Fibroblast of lung (primary cell): ENCODE measurements around the gene ZNF598. TPM values are rescaled to one million over a fixed set of nuclear protein-coding genes. Genes with fewer than 3 reads are reported as not detected.

Experiments used
- DNase-seq, 2 donors: peaks; one replicate each; pipeline versions ENCODE4 v3.0.0 to v3.0.0-alpha.2; 2010; ENCODE audit warnings: low read depth in 2 of 2
- H2AFZ ChIP-seq: 2 replicates; pipeline ENCODE4 v1.5.1; 2012; ENCODE audit warnings: low read length, control low read depth, inconsistent platforms
- H3K27ac ChIP-seq: 2 replicates; pipeline ENCODE4 v1.5.1; 2011; ENCODE audit warnings: low read length, control low read depth; ENCODE audit not compliant: insufficient read depth
- H3K27me3 ChIP-seq: 2 replicates; pipeline ENCODE4 v1.5.1; 2011; ENCODE audit warnings: mild to moderate bottlenecking, low read length; ENCODE audit not compliant: control insufficient read depth, insufficient read depth
- H3K36me3 ChIP-seq: 2 replicates; pipeline ENCODE4 v1.5.1; 2011; ENCODE audit warnings: low read length; ENCODE audit not compliant: control insufficient read depth, insufficient read depth
- H3K4me1 ChIP-seq: 2 replicates; pipeline ENCODE4 v1.5.1; 2011; ENCODE audit warnings: low read length; ENCODE audit not compliant: control insufficient read depth, insufficient read depth; ENCODE audit errors: extremely low read depth
- H3K4me2 ChIP-seq: 2 replicates; pipeline ENCODE4 v1.5.1; 2011; ENCODE audit warnings: low read length, control low read depth; ENCODE audit not compliant: insufficient read depth; ENCODE audit errors: extremely low read depth
- H3K4me3 ChIP-seq, 4 experiments: fragments of 200-600 bp in 1 of 4; sonication (generic) in 1 of 4; replicated peaks in 1 of 4; 2 replicates each; pipeline ENCODE4 v1.5.1; 2011 to 2016; ENCODE audit warnings: low read length in 4 of 4, low read depth in 3 of 4, mild to moderate bottlenecking in 3 of 4, control low read depth in 2 of 4, inconsistent platforms in 1 of 4, mixed read lengths in 1 of 4; ENCODE audit not compliant: insufficient read depth in 1 of 4; ENCODE audit errors: control extremely low read depth in 1 of 4
- H3K79me2 ChIP-seq: 2 replicates; pipeline ENCODE4 v1.5.1; 2012; ENCODE audit warnings: mild to moderate bottlenecking, low read length, inconsistent platforms; ENCODE audit not compliant: control insufficient read depth, insufficient read depth
- H3K9ac ChIP-seq: 2 replicates; pipeline ENCODE4 v1.5.1; 2011; ENCODE audit warnings: mild to moderate bottlenecking, low read length, control low read depth; ENCODE audit not compliant: insufficient read depth
- H3K9me3 ChIP-seq: 2 replicates; pipeline ENCODE4 v1.5.1; 2012; ENCODE audit warnings: low read depth, low read length; ENCODE audit not compliant: control insufficient read depth, insufficient read depth
- H4K20me1 ChIP-seq: 2 replicates; pipeline ENCODE4 v1.5.1; 2011; ENCODE audit warnings: low read length; ENCODE audit not compliant: control insufficient read depth, insufficient read depth; ENCODE audit errors: extremely low read depth
- CTCF ChIP-seq, 2 donors: IDR thresholded peaks in 1 of 2; conservative IDR thresholded peaks in 1 of 2; 1 replicate in 1 of 2; 2 replicates in 1 of 2; pipeline ENCODE4 v1.5.1; 2011 to 2012; ENCODE audit warnings: low read length in 2 of 2, control low read depth in 1 of 2, inconsistent platforms in 1 of 2, low read depth in 1 of 2, mild to moderate bottlenecking in 1 of 2
- EZH2 ChIP-seq: IDR thresholded peaks from 2 replicates; pipeline ENCODE4 v1.5.1; 2012; ENCODE audit warnings: low read length, control low read depth, mild to moderate bottlenecking; ENCODE audit errors: missing control alignments
- polyA plus RNA-seq, 2 donors: library from polyadenylated mRNA; depleted of rRNA in 1 of 2; stranded (reverse) in 1 of 2; unstranded in 1 of 2; fragments of >200 nt; gene quantifications; 2 replicates each; pipeline ENCODE4 v1.2.1, GENCODE V29; 2011 to 2012; ENCODE audit warnings: missing spikeins in 1 of 2
- total RNA-seq: library from RNA; depleted of rRNA; stranded (reverse); fragments of >200 nt; gene quantifications from 2 replicates; pipeline ENCODE4 v1.2.1, GENCODE V29; 2014

The ZNF598 gene
- total and polyA plus RNA-seq, 2 donors (not counting 1 experiment from before 2014, with no cell fraction given), result 11.6 to 18.8 TPM

DNA sequence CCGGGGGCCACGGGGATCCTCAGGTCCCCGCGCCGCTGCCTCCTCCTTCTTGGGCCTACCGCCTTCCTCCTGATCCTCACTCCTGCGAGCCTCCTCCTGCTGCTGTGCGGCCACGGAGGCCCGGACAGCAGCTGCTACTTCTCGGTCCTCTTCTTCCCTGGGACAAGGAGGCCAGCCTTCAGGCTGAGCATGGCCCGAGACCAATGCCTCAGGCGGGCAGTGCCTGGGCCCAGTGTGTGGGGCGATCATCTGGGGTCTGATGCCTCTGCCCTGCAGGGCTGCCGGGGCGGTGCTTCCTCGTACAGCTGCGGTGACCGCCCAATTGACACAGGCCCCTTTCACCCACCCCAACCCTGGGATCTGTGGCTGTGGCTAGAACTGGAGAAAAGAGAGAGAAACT is 8.6 kb downstream of the ZNF598 start:
- Histone ChIP-seq H4K20me1 (no peaks in the 10 kb centered on the region), H3K4me2 (no peak overlapping the region), H3K4me3 (no peak overlapping the region), H3K9ac (no peak overlapping the region), H3K36me3 (peaks cover 46% of the 10 kb centered on the region), H3K4me1 (peaks cover 14% of the 10 kb centered on the region), H3K27me3 (no peaks in the 10 kb centered on the region), H3K9me3 (no peaks in the 10 kb centered on the region), H3K79me2 (peaks cover 34% of the 10 kb centered on the region), H2AFZ (no peak overlapping the region), H3K27ac (no peak overlapping the region)
- DNase-seq, result no peak
- no peak for TF ChIP-seq CTCF (conservative IDR thresholded peaks at IDR 0.05 in 1 of 2, IDR thresholded peaks at IDR 0.05 in 1 of 2; ENCODE audit: low read depth in 1 of 2, low read length in 2 of 2)
- TF ChIP-seq EZH2, result no peak

DNA sequence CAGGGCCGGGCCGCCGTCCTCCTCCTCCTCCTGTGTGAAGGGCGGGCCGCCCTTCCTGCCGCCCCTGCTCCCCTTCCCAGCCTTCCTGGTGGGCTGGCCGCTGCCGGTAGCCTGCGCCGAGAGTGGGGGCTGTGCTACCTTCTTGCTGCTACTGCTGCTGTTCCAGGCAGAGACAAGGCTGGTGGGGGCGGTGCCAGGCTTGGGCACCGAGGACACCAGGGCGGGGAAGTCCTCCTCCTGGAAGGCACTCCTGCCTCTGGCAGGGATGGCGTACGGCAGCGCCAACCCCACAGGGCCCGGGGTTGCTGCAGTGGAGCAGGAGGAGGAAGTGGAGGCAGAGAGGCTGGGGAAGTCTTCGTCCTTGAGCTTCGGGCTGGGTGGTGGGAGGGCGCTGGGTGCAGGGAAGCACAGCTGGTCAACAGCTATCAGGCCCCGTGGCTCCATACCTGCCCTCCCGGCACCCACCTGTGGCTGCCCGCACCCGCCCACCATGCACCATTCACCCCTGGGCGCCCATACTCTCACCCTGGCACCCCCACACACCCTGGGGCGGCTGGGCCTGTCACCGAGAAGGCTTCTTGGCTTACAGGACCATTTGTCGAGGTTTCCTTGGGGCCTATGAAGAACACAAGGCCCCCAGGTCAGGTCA is 9.6 kb downstream of the ZNF598 start:
- no peaks in the 10 kb centered on the region for H3K27me3 ChIP-seq

More for the DNA sequence above, 9.6 kb downstream of the ZNF598 start:
- Histone ChIP-seq H3K79me2 (peaks cover 24% of the 10 kb centered on the region), H3K4me3 (no peak overlapping the region), H3K4me1 (peaks cover 14% of the 10 kb centered on the region), H3K36me3 (peaks cover 46% of the 10 kb centered on the region), H3K9me3 (no peaks in the 10 kb centered on the region), H3K9ac (no peak overlapping the region), H2AFZ (no peak overlapping the region), H3K27ac (no peak overlapping the region), H3K4me2 (no peak overlapping the region), H4K20me1 (no peaks in the 10 kb centered on the region)
- DNase-seq, result no peak
- TF ChIP-seq EZH2 (no peak), CTCF (conservative IDR thresholded peaks at IDR 0.05 in 1 of 2, IDR thresholded peaks at IDR 0.05 in 1 of 2; ENCODE audit: low read depth in 1 of 2, low read length in 2 of 2) (no peak)
